GM21529 (cell line): ENCODE results near the gene PXDN.
"Not testable (repeated sequence)": the region's sequence is repeated elsewhere in the genome, so short reads cannot be mapped to it uniquely, and the experiment has no call there.

Experiments
- ATAC-seq: cut with Tn5 transposase; IDR thresholded peaks from one replicate; pipeline ENCODE4 v1.9.1; 2021; ENCODE audit not compliant: unreplicated experiment

Gene PXDN

DNA sequence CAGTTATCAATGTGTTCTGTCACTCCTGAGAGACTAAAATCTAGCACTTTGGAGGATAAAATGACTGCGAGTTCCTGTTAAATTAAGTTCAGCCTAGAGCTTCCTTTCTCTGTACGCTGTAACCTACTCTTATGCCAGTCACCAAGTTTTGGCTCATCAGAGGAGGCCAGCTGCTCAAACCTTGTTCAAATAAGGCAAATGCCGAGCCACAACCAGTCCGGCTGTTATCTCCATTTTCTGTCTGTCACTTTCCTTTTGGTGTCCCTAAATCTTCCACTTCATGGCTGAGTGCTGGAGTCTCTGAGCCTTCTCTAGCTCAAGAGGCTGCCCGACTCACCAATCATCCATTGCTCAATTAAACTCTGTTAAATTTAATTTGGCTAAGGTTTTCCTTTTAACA is 33.5 kb upstream of the PXDN start:
- no peak for ATAC-seq

- ATAC-seq: no peak
Measured at GRCh38 chr2:1777156-1777555, 32.8 kb upstream of the PXDN start.

DNA sequence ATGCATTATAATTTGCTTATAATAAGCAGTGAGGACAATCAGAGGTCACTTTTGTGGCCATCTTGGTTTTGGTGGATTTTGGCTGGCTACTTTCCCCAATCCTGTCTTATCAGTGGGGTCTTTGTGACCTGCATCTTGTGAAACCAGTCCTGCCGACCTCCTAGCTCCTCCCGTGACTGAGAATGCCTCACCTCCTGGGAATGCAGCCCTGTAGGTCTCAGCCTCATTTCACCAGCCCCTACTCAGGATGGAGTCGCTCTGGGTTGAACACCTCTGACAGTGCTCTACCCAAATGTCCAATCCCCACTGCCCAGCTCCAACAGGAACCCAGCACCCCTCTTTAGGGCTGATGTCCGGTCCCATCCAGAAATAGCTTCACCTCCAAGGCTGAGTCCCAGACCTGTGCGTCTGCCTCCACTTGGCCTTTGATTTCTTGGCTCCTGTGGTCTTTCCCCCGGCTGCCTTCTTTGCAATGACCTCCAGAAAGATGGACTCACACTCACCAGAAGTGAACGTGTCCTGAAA is 31.3 kb upstream of the PXDN start:
- ATAC-seq: no peak

- ATAC-seq: no peak
Measured at GRCh38 chr2:1774929-1775328, 30.6 kb upstream of the PXDN start.

DNA sequence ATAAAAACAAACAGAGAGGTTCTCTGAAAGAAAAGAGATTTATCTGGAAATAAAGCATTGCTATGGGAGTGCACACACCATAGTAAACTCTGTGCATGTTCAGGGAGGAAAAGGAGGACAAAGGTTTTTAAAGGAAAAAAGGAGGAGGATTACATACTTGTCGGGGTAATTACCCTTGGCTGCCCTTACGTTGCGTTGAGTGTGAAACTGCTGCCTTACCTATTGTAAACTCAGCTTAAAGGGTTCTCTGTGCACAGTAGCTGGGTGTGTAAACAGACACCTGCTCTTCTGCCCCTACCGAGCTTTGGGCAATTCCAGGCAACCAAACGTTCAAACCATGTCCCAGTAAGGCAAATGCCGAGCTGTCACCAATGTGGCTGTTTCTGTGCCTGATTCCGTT is 29.6 kb upstream of the PXDN start:
- no peak for ATAC-seq

- ATAC-seq: no peak
Measured at GRCh38 chr2:1772471-1773267, 28.4 kb upstream of the PXDN start.

DNA sequence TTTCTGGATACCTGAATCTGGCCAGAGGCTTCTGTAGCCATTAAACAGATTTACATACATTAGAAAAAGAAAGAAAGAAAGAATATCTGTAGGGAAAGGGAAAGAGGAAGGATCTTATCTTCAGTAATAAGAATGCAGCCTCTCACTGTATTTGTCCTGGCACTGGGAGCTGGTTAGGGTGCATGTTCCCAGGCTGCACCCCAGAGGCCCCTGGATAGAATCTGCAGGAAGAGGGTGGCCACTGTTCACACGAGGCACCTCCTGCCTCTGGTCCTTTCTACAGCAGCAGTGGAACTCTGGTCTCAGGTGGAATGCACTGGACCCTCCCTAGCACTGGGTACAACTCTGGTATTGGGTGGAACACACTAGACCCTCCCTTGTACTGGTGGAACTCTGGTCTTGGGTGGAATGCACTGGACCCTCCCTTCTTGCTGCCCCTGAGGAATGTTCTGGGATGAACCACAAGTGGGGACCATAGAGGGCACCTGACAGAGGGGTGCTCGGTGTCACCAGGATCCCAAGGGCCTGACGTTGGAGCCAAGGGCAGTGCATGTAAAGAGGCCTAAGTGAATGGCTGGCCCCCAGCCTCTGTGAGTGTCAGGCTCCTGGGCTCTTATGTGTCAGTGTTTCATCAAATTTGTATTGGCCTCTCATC is 27.4 kb upstream of the PXDN start:
- ATAC-seq: no peak

GRCh38 chr2:1770566-1771380 is 26.5 kb upstream of the PXDN start:
- no peak for ATAC-seq

DNA sequence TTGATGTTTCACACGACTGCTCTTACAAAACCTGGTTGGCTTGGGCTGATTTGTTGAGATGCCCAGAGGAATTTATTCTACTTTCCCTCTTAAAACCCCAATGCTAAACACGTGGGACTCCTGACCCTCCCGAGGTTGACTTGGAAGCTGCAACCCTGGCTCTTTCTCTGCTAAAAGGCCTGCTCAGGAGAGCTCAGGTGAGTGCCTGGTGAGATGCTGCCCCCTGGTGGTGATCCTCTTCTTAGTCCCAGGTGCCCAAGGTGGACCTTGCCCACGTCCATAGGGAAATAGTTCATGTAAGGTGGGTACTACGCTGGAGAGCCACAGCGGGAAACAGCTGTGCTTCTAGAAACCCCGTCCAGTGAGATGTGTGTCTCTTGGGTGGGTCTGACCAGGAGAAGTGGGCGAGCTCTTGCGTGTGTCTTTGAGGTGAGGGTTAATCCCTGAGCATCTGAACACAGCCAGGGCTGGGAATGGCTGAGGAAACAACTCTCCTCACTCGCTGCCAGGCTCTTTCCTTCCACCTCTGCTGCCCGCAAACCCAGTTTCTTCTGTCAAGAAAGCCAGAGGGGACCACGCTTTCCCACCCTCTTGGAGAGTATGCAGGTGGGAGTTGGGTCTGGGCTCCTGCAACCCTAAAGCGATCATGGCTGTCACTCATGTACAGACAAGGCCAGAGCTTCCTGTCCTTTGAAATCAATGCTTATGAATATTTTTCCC is 25.5 kb upstream of the PXDN start:
- ATAC-seq: no peak

- ATAC-seq: no peak
Measured at GRCh38 chr2:1767939-1768691, 23.8 kb upstream of the PXDN start.

DNA sequence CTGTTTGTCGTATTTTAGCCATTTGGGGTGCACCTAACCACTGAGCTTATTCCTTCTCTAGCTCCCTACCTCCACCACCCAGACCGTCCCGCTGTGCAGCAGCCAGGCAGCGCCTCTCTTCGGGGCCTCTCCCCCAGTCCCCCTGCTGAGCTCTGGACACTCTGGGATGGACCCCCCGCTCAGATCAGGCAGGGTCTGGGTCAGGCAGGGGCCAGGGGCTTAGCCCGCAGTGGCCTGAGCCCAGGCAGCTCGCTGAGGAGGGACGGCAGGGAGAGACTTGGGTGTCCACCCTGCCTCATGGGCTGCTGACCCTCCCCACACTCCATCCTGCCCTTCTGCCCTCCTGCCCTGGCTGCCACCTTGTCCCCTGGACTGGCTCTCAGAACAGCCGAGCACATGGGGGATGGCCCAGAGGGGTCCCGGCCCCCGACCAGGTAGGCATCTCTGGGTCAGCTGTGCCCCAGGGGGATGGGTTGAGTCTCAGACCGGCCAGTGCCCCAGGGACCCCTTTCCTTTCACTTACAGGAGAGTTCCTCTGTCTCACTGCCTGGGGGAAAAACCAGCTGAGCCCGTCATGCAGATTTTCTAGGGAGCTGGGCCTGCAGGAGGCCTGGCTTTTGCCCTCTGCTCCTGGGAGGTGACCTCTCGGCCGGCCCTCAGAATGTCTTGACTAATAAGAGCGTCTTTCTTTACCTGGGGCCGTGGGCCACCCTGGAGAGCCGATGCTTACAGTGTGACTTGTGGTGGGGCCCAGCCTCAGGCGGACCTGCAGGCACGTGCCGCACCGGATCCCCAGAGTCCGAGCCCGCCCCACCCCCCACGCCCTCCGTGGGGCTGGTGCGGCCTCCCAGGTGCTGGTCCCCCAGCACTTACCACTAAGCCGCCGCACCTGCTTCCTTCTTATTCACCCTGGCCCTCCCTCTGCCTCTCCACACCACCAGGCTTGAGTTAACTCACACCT is 22.8 kb upstream of the PXDN start:
- ATAC-seq: no peak

- ATAC-seq: no peak
Measured at GRCh38 chr2:1766425-1766824, 22.1 kb upstream of the PXDN start.

DNA sequence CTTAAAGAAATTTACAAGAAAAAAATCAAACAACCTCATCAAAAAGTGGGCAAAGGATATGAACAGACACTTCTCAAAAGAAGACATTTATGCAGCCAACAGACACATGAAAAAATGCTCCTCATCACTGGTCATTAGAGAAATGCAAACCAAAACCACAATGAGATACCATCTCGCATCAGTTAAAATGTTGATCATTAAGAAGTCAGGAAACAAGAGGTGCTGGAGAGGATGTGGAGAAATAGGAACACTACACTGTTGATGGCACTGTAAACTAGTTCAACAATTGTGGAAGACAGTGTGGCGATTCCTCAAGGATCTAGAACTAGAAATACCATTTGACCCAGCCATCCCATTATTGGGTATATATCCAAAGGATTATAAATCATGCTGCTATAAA is 20.9 kb upstream of the PXDN start:
- not testable (repeated sequence) for ATAC-seq

GRCh38 chr2:1759611-1759930 is 15.3 kb upstream of the PXDN start:
- no peak for ATAC-seq

- ATAC-seq: no peak
Measured at GRCh38 chr2:1758774-1759610, 14.7 kb upstream of the PXDN start.

GRCh38 chr2:1758171-1758570 is 13.9 kb upstream of the PXDN start:
- ATAC-seq: no peak

- ATAC-seq: no peak
Measured at GRCh38 chr2:1757567-1757966, 13.3 kb upstream of the PXDN start.

GRCh38 chr2:1757146-1757545 is 12.8 kb upstream of the PXDN start:
- ATAC-seq: not testable (repeated sequence)
